Fibroblast of mammary gland (primary cell): ENCODE data around the gene RPS29.

Experiments used
- DNase-seq: peaks from one replicate; pipeline ENCODE4 v3.0.0-alpha.2; 2010; ENCODE audit warnings: low read depth
- H3K4me3 ChIP-seq: 2 replicates; pipeline ENCODE4 v1.5.1; 2011; ENCODE audit warnings: low read depth, mild to moderate bottlenecking, low read length, moderate library complexity; ENCODE audit not compliant: control insufficient read depth
- CTCF ChIP-seq: conservative IDR thresholded peaks from 2 replicates; pipeline ENCODE4 v1.5.1; 2011; ENCODE audit warnings: low read depth, low read length, inconsistent platforms; ENCODE audit not compliant: control insufficient read depth, insufficient read depth

RPS29 gene

GRCh38 chr14:49569281-49569680 lies 16.9 kb downstream of the RPS29 start:
- TF ChIP-seq CTCF: no peak
- no peak overlapping the region for H3K4me3 ChIP-seq
- DNase-seq: no peak

- DNase-seq: no peak
- no peak for TF ChIP-seq CTCF
- no peak overlapping the region for H3K4me3 ChIP-seq
Observed at GRCh38 chr14:49566714-49567113, 19.5 kb downstream of the RPS29 start.

GRCh38 chr14:49559979-49560768 lies 26.0 kb downstream of the RPS29 start:
- no peak for DNase-seq
- no peak for TF ChIP-seq CTCF

GRCh38 chr14:49553892-49554291 lies 32.3 kb downstream of the RPS29 start:
- H3K4me3 ChIP-seq: no peak overlapping the region
- TF ChIP-seq CTCF: no peak
- no peak for DNase-seq

More at GRCh38 chr14:49559979-49560768, 26.0 kb downstream of the RPS29 start:
- H3K4me3 ChIP-seq: no peak overlapping the region

- DNase-seq: no peak
- no peak for TF ChIP-seq CTCF
- no peak overlapping the region for H3K4me3 ChIP-seq
Observed at GRCh38 chr14:49553106-49553505, 33.1 kb downstream of the RPS29 start.

- TF ChIP-seq CTCF: no peak
- DNase-seq: no peak
- no peak overlapping the region for H3K4me3 ChIP-seq
Observed at GRCh38 chr14:49551569-49551968, 34.6 kb downstream of the RPS29 start.
